GM18858 (cell line): ENCODE data around the gene USF2.
"Not testable (repeated sequence)": the region's sequence is repeated elsewhere in the genome, so short reads cannot be mapped to it uniquely, and the experiment has no call there.

Experiments
- ATAC-seq: cut with Tn5 transposase; IDR thresholded peaks from one replicate; pipeline ENCODE4 v1.9.1; 2021; ENCODE audit not compliant: unreplicated experiment

Gene USF2

GRCh38 chr19:35268536-35269437 lies at the start of gene USF2:
USF2 (plus strand) TSS chr19:35268962; CDS start chr19:35269102, 140 bp downstream.
- no peak for ATAC-seq

- no peak for ATAC-seq
These were observed 49.8 kb upstream of the USF2 start for GRCh38 chr19:35219008-35219407.

GRCh38 chr19:35220315-35220921 lies 48.3 kb upstream of the USF2 start:
- ATAC-seq = no peak

- not testable (repeated sequence) for ATAC-seq
These were observed 47.7 kb upstream of the USF2 start for GRCh38 chr19:35220973-35221590.

GRCh38 chr19:35222373-35223015 lies 46.3 kb upstream of the USF2 start:
- no peak for ATAC-seq

- no peak for ATAC-seq
These were observed 45.5 kb upstream of the USF2 start for GRCh38 chr19:35223084-35223790.

- ATAC-seq = no peak
These were observed 44.8 kb upstream of the USF2 start for GRCh38 chr19:35223862-35224505.

- ATAC-seq = no peak
These were observed 43.8 kb upstream of the USF2 start for GRCh38 chr19:35224681-35225571.

- ATAC-seq = no peak
These were observed 42.8 kb upstream of the USF2 start for GRCh38 chr19:35225951-35226350.

- no peak for ATAC-seq
These were observed 42.0 kb upstream of the USF2 start for GRCh38 chr19:35226748-35227147.

GRCh38 chr19:35228177-35228930 lies 40.4 kb upstream of the USF2 start, which contains the start of gene FAM187B:
FAM187B (minus strand) TSS chr19:35228739; CDS start chr19:35228680, 59 bp downstream.
- ATAC-seq = no peak

- ATAC-seq = no peak
These were observed 39.2 kb upstream of the USF2 start for GRCh38 chr19:35229601-35230000.

- ATAC-seq = no peak
These were observed 36.7 kb upstream of the USF2 start for GRCh38 chr19:35231956-35232645.

GRCh38 chr19:35232912-35233311 lies 35.9 kb upstream of the USF2 start:
- ATAC-seq = no peak

GRCh38 chr19:35236638-35237400 lies 31.9 kb upstream of the USF2 start:
- ATAC-seq = no peak

- ATAC-seq = not testable (repeated sequence)
These were observed 29.2 kb upstream of the USF2 start for GRCh38 chr19:35239597-35239996.

GRCh38 chr19:35240327-35240726 lies 28.4 kb upstream of the USF2 start:
- no peak for ATAC-seq
